Loucy (cell line): Measurements from ENCODE around the gene HLA-DMA.

ENCODE experiments used
- EZH2phosphoT487 ChIP-seq: fragments of 200-600 bp; IDR thresholded peaks from 2 replicates; pipeline ENCODE4 v1.6.1; 2018; ENCODE audit warnings: antibody characterized with exemption, mild to moderate bottlenecking, moderate library complexity, borderline replicate concordance
- TF ChIP-seq, protein P1 (sequence below): fragments of 200-600 bp; sonication (generic); conservative IDR thresholded peaks from 2 replicates; pipeline ENCODE4 v1.5.1; 2014; ENCODE audit warnings: mild to moderate bottlenecking, antibody characterized with exemption, low read length

DNA sequence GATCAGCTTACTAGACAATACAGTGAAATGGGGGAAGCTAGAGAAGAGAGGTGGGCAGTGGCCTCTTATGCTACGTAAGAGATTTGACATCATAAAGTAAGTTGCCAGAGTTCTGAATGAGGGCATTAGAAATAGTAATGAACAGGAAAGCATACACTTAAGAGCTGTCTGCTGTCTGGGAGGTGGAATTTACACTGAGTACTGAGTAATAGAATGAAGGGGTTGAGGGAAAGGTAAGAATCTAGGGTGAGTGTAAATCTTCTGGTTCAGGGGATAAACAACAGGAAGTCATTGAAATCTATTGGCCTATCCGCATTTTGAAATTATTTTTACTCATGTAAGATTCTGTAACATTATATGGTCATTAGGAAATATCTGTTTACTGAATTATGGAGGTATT is 47.8 kb downstream of the HLA-DMA start:
- TF ChIP-seq, protein P1, sequence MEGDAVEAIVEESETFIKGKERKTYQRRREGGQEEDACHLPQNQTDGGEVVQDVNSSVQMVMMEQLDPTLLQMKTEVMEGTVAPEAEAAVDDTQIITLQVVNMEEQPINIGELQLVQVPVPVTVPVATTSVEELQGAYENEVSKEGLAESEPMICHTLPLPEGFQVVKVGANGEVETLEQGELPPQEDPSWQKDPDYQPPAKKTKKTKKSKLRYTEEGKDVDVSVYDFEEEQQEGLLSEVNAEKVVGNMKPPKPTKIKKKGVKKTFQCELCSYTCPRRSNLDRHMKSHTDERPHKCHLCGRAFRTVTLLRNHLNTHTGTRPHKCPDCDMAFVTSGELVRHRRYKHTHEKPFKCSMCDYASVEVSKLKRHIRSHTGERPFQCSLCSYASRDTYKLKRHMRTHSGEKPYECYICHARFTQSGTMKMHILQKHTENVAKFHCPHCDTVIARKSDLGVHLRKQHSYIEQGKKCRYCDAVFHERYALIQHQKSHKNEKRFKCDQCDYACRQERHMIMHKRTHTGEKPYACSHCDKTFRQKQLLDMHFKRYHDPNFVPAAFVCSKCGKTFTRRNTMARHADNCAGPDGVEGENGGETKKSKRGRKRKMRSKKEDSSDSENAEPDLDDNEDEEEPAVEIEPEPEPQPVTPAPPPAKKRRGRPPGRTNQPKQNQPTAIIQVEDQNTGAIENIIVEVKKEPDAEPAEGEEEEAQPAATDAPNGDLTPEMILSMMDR, result no peak
- no peak for TF ChIP-seq EZH2phosphoT487
